Hypothalamus (tissue), 51 donors: ENCODE measurements around the gene C12orf56.
"Not testable (repeated sequence)": the region's sequence is repeated elsewhere in the genome, so short reads cannot be mapped to it uniquely, and the experiment has no call there.

Source experiments
- DNase-seq, 51 donors: peaks; one replicate each; lab custom pipeline; 2025; lab: John Stamatoyannopoulos, UW

Gene C12orf56

DNA sequence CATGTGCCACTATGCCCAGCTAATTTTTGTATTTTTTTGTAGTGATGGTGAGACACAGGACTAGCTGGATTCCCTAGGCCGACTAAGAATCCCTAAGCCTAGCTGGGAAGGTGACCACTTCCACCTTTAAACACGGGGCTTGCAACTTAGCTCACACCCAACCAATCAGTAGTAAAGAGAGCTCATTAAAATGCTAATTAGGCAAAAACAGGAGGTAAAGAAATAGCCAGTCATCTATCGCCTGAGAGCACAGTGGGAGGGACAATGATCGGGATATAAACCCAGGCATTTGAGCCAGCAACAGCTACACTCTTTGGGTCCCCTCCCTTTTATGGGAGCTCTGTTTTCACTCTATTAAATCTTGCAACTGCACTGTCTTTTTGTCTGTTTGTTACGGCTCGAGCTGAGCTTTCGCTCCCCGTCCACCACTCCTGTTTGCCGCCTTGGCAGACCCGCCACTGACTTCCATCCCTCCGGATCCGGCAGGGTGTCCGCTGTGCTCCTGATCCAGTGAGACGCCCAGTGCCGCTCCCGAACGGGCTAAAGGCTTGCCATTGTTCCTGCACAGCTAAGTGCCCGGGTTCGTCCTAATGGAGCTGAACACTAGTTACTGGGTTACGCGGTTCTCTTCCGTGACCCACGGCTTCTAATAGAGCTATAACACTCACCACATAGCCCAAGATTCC is 70.9 kb downstream of the C12orf56 start:
- not testable (repeated sequence) for DNase-seq

DNA sequence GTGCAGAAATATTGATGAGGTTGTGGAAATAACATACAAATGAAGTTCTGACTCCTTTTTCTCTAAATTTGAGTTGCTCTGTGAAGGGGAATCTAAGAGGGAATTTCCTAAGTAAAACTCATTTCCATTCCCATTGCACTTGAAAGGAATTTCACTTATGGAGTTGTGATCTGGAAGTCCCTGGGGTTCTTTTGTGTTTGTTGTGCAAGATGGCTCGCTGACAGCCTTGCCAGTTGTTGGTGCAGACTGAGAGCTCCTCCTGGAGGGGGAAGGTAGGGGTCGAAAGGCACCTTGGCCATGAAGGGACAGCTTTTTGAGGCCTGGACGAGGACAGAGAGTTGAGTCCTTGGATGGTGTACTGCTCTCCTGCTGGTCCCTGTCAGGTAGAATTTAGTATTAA is 72.0 kb downstream of the C12orf56 start:
- peak in 2 of 51 donors; percentile 0 to 1 for DNase-seq

DNA sequence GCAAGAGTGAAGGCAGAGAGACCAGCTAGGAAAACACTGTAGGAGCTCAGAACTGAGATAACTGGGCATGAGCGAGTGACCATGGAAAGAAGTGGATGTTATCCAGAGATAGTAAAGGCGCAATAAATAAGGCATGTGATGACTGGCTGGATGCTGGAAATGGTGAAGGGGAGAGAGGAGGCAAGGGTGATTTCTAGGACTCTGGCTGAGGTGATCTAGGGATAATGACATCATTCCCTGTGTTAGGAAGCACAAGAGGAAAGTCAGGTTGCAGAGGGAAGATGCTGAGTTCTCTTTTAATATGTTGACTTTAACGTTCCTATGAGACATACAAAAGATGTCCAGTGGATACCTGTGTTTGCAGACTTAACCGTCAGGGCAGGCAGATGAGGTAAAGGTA is 78.7 kb downstream of the C12orf56 start:
- DNase-seq = no peak

DNA sequence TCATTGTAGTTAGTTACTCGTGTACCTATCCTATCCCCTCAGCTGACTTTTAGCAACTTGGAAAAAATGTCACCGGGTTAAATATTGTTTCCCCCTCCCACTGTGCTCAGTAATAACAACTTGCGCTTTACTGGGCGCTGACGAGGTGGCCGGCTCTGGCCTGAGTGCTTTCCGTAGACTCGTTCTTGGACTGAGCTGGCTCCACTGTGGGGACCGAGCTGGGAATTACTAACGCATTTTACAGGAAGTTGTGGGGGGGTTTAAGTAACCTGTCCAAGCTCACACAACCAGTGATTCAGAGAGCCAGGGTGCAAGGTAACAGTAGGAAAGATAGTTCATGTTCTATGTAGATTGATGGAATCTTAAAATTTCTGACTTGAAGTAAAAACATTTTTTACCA is 86.0 kb downstream of the C12orf56 start:
- DNase-seq = no peak

DNA sequence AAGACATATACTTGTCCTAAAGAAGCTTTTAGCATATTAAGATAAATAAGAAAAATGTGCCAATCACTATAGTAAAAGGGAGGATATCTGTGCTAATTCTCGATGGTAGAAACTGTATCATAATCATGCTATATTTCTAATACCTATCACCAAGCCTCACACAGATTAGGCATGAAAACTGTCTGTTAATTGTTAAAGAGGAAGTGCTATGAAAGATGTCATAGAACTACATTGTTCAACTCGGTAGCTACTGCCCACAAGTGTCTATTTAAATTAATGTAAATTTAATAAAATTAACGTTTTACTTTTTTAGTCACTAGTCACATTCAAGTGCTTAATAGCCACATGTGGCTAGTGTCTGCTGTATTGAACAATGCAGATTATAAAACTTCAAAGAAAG is 90.9 kb downstream of the C12orf56 start:
- DNase-seq = no peak

DNA sequence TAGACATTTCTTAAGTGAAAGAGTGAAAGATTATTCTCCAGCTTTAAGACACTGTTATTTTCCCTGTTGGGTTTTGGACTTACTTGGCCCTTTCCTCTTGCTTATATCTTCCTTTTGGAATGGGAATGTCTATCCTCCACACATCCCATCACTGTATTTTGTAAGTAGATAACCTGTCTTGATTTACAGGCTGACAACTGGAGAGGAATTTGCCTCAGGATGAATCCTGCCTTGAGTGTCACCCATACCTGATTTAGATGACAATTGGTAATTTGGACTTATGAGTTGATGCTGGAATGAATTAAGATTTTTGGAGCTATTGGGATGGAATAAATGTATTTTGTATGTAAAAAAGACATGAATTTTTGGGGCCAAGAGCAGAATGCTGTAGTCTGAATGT is 94.3 kb downstream of the C12orf56 start:
- DNase-seq = no peak

DNA sequence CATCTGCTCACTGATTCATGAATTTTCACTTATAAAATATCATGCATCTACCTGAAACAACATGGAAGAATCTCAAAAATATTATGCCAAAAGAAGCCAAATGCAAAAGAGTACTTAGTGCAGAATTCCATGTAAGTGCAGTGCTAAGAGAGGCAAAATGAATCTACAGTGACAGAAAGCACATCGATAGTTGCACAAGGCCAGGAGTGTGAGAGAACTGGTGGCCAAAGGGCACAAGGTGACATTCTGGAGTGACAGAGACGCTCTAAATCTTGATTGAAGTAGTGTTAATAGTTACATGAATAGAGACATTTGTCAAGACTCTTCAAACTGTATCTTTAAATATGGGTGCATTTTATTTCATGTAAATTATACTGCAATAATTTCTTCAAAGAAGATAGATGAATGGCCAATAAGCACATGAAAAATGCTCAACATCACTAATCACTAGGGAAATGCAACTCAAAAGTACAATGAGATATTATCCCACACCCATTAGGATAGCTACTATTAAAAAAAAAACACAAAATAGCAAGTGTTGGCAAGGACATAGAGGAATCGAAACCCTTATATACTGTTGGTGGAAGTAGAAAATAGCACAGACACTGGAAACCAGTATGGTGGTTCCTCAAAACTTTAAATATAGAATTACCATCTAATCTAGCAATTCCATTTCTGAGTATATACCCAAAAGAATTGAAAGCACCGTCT is 96.7 kb downstream of the C12orf56 start:
- no peak for DNase-seq

DNA sequence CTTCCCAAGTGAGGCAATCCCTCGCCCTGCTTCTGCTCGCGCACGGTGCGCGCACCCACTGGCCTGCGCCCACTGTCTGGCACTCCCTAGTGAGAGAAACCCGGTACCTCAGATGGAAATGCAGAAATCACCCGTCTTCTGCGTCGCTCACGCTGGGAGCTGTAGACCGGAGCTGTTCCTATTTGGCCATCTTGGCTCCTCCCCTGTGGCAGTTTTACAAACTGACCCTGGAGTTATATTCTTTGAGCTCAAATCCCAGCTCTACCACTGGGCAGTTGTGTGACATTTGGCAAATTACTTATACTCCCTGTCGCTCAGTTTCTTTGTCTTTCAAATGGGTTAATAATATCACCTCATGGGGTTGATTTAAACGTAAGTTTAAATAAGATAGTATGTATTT is 97.4 kb downstream of the C12orf56 start:
- not testable (repeated sequence) for DNase-seq

DNA sequence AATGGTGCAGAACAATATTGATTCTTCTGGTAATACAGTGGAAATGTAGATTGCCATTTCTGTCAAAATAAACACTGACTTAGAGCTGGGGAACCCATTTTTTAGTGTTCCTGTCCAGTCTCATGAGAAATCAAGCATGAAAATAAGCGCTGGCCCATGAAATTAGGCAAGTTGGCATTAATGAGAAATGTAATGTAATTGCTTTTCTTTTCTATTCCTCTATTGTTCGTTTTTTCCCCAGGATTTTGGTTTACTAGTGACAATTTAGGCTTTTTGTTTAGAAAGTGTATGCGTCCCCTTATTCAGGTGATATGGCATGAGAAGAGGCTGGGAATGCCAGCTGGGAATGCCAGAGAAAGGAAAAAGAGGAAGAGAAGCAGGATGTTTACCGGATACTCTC is 104.0 kb downstream of the C12orf56 start:
- no peak for DNase-seq

DNA sequence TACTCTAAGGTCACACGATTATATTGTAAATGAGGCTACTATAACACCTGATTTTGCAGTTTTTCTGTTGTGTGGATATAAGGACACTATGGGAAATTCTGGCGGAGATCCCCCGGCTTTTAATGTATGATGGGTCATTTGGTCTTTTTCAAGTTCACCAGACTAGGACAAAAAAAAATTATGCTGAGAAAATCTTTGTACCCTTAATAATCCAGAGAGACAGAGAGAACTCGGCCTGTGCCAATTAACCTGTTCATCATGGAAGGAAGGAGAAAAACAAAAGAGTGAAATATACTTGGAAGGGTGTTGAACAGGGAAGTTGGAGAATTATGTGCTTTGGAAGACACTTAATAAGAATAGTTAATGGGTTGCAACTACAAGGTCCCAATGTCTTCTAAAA is 106.3 kb downstream of the C12orf56 start:
- DNase-seq = no peak

DNA sequence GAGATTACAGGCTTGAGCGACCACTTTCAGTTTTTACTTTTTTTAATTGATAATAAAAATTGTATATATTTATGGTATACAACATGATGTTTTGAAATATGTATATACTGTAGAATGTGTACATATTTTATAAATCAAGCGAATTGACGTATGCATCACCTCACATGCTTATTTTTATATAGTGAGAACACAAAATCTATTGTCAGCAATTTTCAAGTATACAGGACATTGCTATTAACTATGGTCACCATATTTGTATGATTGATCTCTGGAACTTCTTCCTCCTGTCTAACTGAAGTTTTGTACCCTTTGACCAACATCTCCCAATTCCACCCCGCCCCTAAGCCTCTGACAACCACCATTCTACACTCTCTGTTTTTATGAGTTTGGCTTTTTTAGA is 112.1 kb downstream of the C12orf56 start:
- DNase-seq = no peak

DNA sequence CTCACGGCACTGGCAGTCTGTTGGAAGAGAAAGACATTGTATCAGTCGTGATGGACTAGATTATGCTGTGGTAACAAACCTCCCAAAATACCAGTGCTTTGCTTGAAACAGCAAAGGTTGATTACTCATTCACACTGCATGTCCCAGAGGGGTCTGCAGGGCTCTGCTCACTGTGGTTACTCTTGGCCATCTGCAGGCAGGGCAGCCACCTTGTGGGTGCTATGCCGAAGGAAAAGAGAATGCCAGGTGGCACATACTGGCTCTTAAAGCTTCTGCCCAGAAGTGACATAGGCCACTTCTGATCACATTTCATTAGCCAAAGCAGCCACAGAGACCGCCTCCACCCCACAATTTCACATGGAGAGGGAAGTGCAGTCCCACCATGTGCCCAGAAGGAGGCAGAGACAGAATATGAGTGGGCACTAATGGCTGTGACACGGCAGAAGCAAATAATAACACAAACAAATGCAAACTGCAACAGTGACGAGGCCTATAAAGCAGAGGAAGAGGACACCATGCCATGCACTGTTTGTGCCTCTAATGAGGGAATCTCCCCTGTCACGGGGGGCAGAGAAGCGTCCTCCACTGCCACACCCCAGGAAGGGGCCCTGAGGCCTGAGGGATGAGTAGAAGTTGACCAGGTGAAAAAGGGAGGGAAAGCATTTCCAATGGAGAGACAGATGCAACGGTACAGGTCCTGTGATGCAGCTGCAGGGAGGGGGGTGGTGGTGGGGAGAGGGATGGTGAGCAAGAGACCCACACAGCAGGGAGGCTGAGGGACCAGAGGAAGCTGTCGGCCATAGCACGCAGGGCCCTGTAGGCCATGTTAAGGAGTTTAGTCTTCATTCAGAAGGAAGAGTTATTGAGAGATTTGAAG is 116.8 kb downstream of the C12orf56 start:
- DNase-seq = peak in 5 of 51 donors; percentile 4 to 12 (median 6)

DNA sequence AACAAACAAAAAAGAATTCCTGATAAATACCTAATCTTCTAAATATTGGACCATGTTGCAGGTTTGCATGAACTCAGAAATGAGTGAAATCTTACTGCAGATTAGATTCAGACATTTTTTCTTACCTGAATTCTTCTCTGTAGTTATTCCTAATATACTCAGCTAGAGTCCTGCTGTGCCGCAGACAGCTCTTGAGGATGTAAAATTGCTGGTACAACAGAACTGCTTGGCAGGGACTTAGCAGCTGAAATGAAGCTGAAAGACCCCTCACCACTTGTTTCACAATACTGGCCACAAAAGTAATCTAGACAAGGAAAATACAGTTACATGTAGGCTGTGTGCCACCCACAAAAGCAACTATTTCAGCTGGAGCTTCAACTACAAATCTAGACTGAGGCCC is 120.1 kb downstream of the C12orf56 start:
- DNase-seq = no peak

DNA sequence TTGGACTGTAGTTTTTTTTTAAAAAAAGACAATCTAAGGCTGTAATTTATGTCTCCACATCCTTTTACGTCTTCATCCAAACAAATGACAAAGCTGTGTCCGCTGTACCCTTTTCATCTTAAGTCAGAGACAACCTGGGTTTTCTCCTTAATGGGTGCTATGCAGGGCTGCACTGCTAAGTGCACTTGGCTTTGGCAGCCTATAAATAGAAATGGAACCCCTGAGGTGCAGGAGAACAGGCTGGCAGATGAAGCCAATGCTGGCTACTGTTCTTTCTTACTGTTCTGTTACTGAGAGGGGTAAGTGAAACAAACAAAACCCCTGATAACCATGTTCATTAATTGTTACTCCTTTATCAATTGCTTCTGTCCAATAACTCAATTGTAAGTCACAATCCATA is 121.4 kb downstream of the C12orf56 start:
- peak in 1 of 51 donors; percentile 2 for DNase-seq

DNA sequence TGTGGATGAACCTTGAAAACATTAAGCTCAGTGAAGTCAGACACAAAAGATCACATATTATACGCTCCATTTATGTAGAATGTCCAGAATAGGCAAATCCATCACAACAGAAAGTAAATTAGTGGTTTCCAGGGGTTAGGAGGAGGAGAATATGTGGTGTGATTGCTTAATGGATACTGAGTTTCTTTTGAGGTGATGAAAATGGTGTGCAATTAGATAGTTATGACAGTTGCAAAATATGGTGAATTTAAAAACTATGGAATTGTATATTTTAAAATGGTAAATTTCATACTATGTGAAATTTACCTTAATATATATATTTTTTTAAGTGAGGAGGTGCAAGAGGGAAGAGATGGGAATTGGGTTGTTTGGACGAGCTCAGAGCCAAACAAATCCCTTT is 122.1 kb downstream of the C12orf56 start:
- DNase-seq = no peak

DNA sequence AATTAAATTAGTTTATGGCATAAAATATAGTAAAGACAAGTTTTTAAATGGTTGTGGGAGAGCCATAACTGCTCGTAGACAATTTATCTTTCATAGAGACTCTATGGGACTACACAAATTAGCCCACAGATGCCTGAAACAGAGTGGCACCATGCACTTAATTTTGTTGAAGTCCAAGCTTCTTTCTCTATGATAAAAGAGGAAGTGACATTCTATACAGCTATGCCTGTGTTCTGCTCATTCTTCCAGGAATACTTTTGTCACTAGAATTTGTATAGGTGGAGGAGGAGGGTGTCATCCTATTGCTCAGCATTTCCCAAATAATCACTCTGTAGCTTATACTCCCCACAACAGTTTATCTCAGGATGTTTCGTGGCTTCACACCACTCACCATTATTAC is 124.7 kb downstream of the C12orf56 start:
- no peak for DNase-seq

DNA sequence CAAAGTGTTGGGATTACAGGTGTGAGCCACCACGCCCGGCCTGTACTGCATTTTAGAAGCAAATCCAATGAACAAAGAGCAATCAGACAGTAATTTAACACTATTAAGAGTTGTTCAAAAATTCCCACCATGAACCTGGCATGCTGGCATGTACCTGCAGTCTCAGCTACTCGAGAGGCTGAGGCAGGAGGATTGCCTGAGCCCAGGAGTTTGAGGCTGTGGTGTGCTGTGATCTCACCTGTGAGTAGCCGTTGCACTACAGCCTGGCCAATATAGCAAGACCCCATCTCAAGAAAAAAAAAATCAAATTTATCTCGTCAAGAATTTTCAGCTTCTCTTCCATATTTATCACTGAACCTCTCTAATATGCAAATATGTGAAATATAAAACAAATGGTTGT is 128.7 kb downstream of the C12orf56 start:
- DNase-seq = no peak

DNA sequence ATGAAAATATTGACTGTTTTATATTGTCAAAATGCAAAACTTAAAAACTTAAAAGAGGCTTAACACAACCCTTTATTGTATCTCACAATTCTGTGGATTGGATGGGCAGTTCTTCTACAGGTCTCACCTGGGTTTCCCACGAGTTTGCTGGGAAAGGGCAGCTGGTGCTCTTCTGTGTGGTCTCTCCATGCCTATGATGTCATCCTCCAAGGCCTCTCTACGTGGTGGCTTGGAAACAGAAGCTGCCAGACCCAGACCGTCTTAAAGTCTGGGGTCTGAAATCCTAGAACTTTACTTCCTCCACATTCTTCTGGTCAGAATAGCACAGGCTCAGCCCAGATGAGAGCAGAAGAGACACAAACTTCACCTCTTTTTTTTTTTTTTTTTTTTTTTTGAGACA is 132.0 kb downstream of the C12orf56 start:
- no peak for DNase-seq

DNA sequence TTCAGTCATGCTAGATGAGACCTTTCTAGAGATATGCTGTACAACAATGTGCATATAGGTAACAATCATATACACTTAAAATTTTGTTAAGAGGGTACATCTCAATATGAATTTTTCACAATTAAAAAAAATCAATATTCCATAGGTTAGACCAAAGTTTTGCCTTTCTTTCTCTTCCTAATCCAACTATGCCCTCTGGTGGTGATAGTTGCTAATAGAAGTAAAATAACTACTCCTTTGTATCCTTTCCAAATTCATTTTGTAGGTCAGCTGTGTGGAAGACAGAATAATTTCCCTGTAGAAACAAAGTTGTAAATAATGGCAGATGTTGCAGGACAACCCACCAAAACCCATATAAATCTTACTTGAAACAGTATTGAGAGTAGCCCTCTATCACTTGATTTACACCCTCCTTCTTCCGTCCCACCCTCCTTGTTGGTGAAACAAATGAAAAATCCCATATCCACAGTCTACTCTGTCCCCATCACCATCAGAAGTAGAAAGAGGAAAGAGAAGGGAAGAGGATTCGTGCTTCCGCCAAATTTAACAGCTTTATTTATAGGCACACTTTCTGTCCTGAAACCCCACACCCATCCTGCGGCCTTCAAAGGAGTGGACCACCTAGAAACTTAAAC is 134.3 kb downstream of the C12orf56 start:
- peak in 3 of 51 donors; percentile 15 to 67 (median 21) for DNase-seq

DNA sequence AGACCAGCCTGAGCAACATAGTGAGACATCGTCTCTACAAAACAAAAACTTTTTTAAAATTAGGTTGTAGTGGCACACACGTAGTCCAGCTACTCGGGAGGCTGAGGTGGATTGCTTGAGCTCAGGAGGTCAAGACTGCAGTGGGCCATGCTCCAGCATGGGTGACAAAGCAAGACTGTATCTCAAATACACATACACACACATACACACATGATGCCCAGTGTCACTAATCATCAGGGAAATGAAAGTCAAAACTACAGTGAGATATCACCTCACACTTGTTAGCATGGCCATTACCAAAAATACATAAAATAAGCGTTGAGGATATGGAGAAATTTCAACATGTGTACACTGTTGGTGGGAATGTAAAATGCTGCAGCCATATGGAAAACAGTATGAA is 135.3 kb downstream of the C12orf56 start:
- no peak for DNase-seq

DNA sequence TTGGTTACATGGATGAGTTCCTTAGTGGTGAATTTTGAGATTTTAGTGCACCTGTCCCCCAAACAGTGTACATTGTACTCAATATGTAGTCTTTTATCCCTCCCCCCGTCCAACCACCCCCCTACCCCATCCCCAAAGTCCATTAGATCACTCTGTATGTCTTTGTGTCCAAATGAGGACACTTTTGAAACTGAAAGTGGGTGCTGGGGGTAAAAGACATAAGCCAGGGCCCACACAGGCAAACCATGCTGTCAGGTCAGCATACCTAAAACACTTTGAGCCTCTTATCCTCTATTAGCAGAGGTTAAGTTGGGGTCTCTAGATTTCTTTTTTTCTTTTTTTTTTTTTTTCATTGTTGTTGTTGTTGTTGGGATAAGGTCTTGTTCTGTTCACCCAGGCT is 137.2 kb downstream of the C12orf56 start:
- no peak for DNase-seq
